Caco-2 (cell line): ENCODE measurements around the gene PRF1. TPM values are rescaled to one million over a fixed set of nuclear protein-coding genes. Genes with fewer than 3 reads are reported as not detected.

Experiments
- BruUV-seq: library from RNA; stranded (reverse); fragments of 400-500 nt; replicated peaks from 2 replicates; lab custom pipeline; 2021; lab: Mats Ljungman, UMichigan
- CTCF ChIA-PET: fragments of 300-600 bp; sonication (Branson Sonifier 250); formaldehyde crosslinking; loops from one replicate; lab custom pipeline; 2022; ENCODE audit warnings: antibody characterized with exemption; lab: Charles Lee
- POLR2A ChIA-PET: fragments of 300-600 bp; sonication (Branson Sonifier 250); formaldehyde crosslinking; loops from one replicate; lab custom pipeline; 2022; ENCODE audit warnings: antibody characterized with exemption; lab: Charles Lee
- DNase-seq, 2 experiments: peaks; one replicate each; pipeline versions ENCODE4 v3.0.0 to v3.0.0-alpha.2; 2020 to 2022
- H3K27me3 ChIP-seq: replicated peaks from 2 replicates; pipeline ENCODE4 v1.6.0; 2011; ENCODE audit warnings: low read length; ENCODE audit not compliant: control insufficient read depth, insufficient read depth
- H3K36me3 ChIP-seq: 2 replicates; pipeline ENCODE4 v1.5.1; 2011; ENCODE audit warnings: low read length; ENCODE audit not compliant: control insufficient read depth, insufficient read depth
- H3K4me1 ChIP-seq: fragments of 250-450 bp; sonication (Bioruptor Pico); 2 replicates; pipeline ENCODE4 v1.5.1; 2020; ENCODE audit warnings: mild to moderate bottlenecking
- H3K4me3 ChIP-seq: 2 replicates; pipeline ENCODE4 v1.5.1; 2011; ENCODE audit warnings: low read depth, mild to moderate bottlenecking, control low read depth, low read length
- H3K9me3 ChIP-seq: fragments of 250-450 bp; sonication (Bioruptor Pico); 2 replicates; pipeline ENCODE4 v1.5.1; 2020; ENCODE audit warnings: mild to moderate bottlenecking, moderate library complexity
- H3K27ac Mint-ChIP-seq: one replicate; pipeline ENCODE4 v1.8.0; 2022; ENCODE audit warnings: mixed read lengths; ENCODE audit not compliant: unreplicated experiment
- H3K27me3 Mint-ChIP-seq: one replicate; pipeline ENCODE4 v1.8.0; 2022; ENCODE audit warnings: mixed read lengths; ENCODE audit not compliant: insufficient read depth, unreplicated experiment
- H3K36me3 Mint-ChIP-seq: one replicate; pipeline ENCODE4 v1.8.0; 2022; ENCODE audit warnings: mild to moderate bottlenecking, mixed read lengths; ENCODE audit not compliant: insufficient read depth, unreplicated experiment
- H3K4me1 Mint-ChIP-seq: one replicate; pipeline ENCODE4 v1.8.0; 2022; ENCODE audit warnings: low read depth, mixed read lengths; ENCODE audit not compliant: unreplicated experiment
- H3K4me3 Mint-ChIP-seq: one replicate; pipeline ENCODE4 v1.8.0; 2022; ENCODE audit warnings: mild to moderate bottlenecking, moderate library complexity, mixed read lengths; ENCODE audit not compliant: unreplicated experiment
- H3K9me3 Mint-ChIP-seq: one replicate; pipeline ENCODE4 v1.8.0; 2022; ENCODE audit warnings: mixed read lengths; ENCODE audit not compliant: unreplicated experiment
- CTCF ChIP-seq, 2 experiments: fragments of 200-600 bp in 1 of 2; IDR thresholded peaks; 1 replicate in 1 of 2; 2 replicates in 1 of 2; pipeline versions ENCODE4 v1.5.1 to v1.8.0; 2011 to 2022; ENCODE audit warnings: antibody characterized with exemption in 1 of 2, control low read depth in 1 of 2, inconsistent platforms in 1 of 2, low read depth in 1 of 2, low read length in 1 of 2, mild to moderate bottlenecking in 1 of 2, moderate library complexity in 1 of 2; ENCODE audit not compliant: insufficient read depth in 1 of 2, severe bottlenecking in 1 of 2, unreplicated experiment in 1 of 2
- intact Hi-C: fragments of 100-400 bp; cut with micrococcal nuclease; formaldehyde crosslinking; loops from one replicate; pipeline ENCODE4 v1.10.0; 2022; ENCODE audit not compliant: unreplicated experiment
- total RNA-seq: library from RNA; stranded (reverse); gene quantifications from 2 replicates; pipeline ENCODE4 v1.2.3, GENCODE V29; 2022

The PRF1 gene
- total RNA-seq, 1 experiment from 2014 or later: 0.34 TPM

DNA sequence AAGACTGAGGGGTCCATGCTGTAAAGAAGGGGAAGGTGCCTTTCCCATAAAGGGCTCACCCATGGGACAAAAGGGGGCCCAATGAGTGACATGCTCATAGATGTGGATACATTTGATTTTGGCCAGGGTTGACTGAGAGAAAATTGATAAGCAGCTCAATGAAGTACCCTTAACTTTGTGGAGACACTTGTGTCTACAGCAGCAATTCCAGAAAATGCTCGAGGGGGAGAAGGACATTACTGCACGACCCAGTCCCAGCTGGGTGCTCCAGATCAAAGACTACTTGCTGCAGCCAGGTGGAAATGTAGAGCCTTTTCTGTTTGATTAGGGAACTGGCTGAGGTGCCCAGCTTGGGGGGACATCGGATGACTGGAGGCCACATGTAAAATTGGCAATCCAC, 47.6 kb upstream of the PRF1 start:
- H3K4me3 ChIP-seq: no peak overlapping the region
- peaks cover 39% of the 10 kb centered on the region for H3K9me3 Mint-ChIP-seq

GRCh38 chr10:70649526-70649925, 47.0 kb upstream of the PRF1 start:
- DNase-seq: no peak
- no peak for TF ChIP-seq CTCF (IDR thresholded peaks at IDR 0.05; ENCODE audit: insufficient read depth in 1 of 2, low read depth in 1 of 2, low read length in 1 of 2, severe bottlenecking in 1 of 2, unreplicated experiment in 1 of 2)
- H3K27me3 ChIP-seq: no peaks in the 10 kb centered on the region
- H3K9me3 ChIP-seq: peaks cover 45% of the 10 kb centered on the region
- intact Hi-C loops: no loop called here
- ChIA-PET CTCF (no interaction called here), POLR2A (no interaction called here)
- no TSS peak for BruUV-seq
- H3K27me3 Mint-ChIP-seq: peaks cover 2% of the 10 kb centered on the region
- no peak overlapping the region for H3K4me3 ChIP-seq
- H3K4me3 Mint-ChIP-seq: no peak overlapping the region
- H3K4me1 ChIP-seq: no peaks in the 10 kb centered on the region
- H3K36me3 Mint-ChIP-seq: no peaks in the 10 kb centered on the region
- H3K4me1 Mint-ChIP-seq: no peaks in the 10 kb centered on the region
- no peaks in the 10 kb centered on the region for H3K36me3 ChIP-seq
- no peak overlapping the region for H3K27ac Mint-ChIP-seq
- H3K9me3 Mint-ChIP-seq: peaks cover 39% of the 10 kb centered on the region

More for the DNA sequence above, 47.6 kb upstream of the PRF1 start:
- TF ChIP-seq CTCF (IDR thresholded peaks at IDR 0.05; ENCODE audit: insufficient read depth in 1 of 2, low read depth in 1 of 2, low read length in 1 of 2, severe bottlenecking in 1 of 2, unreplicated experiment in 1 of 2): no peak
- Mint-ChIP-seq H3K27ac (no peak overlapping the region), H3K36me3 (no peaks in the 10 kb centered on the region), H3K4me1 (no peaks in the 10 kb centered on the region), H3K27me3 (no peaks in the 10 kb centered on the region), H3K4me3 (no peak overlapping the region)
- BruUV-seq: no TSS peak
- intact Hi-C loops: no loop called here
- no peak for DNase-seq
- H3K36me3 ChIP-seq: no peaks in the 10 kb centered on the region
- H3K4me1 ChIP-seq: no peaks in the 10 kb centered on the region
- H3K9me3 ChIP-seq: peaks cover 45% of the 10 kb centered on the region
- POLR2A ChIA-PET: no interaction called here
- H3K27me3 ChIP-seq: no peaks in the 10 kb centered on the region
- CTCF ChIA-PET: no interaction called here

DNA sequence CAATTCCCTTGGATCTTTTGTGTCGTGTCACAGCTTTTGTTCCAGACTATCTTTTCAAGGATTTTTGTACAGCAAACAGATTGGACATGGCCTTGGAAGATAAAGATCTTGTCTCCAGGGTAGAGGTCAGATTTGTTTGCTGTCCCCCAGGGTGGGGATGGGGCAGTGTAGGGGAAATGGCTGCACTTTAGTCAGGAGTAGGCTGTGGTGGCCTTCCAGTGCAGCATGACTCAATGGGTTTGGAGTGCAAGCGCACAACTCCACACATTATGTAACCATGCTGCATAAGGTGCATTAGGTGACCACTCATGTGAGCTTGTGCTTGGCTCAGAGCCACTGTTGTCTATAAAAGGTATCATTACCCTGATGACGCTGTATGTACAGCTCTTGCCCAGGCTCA, 45.9 kb upstream of the PRF1 start:
- Mint-ChIP-seq H3K27ac (no peak overlapping the region), H3K9me3 (peaks cover 39% of the 10 kb centered on the region), H3K27me3 (peaks cover 6% of the 10 kb centered on the region), H3K4me3 (no peak overlapping the region), H3K36me3 (no peaks in the 10 kb centered on the region), H3K4me1 (no peaks in the 10 kb centered on the region)
- peak in 1 of 2 experiments; percentile 24 for DNase-seq
- Histone ChIP-seq H3K27me3 (no peaks in the 10 kb centered on the region), H3K9me3 (peaks cover 43% of the 10 kb centered on the region), H3K4me3 (no peak overlapping the region), H3K4me1 (no peaks in the 10 kb centered on the region), H3K36me3 (no peaks in the 10 kb centered on the region)
- ChIA-PET CTCF (no interaction called here), POLR2A (interaction anchor here (0.6 kb wide), 1 partner anchor 146 kb away, joined by 3 read pairs; no protein-coding TSS in a partner anchor)
- BruUV-seq: no TSS peak
- no peak for TF ChIP-seq CTCF (IDR thresholded peaks at IDR 0.05; ENCODE audit: insufficient read depth in 1 of 2, low read depth in 1 of 2, low read length in 1 of 2, severe bottlenecking in 1 of 2, unreplicated experiment in 1 of 2)
- intact Hi-C loops: no loop called here
